HepG2 (cell line): ENCODE data around the gene ARFGEF2.

Experiments used
- CEBPB ChIP-seq: IDR thresholded peaks from 2 replicates; pipeline ENCODE4 v1.6.1; 2011; ENCODE audit warnings: low read depth, low read length, improper control_type of control experiment, borderline replicate concordance
- EP300 ChIP-seq, 3 experiments: sonication (generic) in 1 of 3; formaldehyde crosslinking in 1 of 3; IDR thresholded peaks; 2 replicates each; pipeline versions ENCODE4 v1.5.1 to v1.6.1; 2011 to 2020; ENCODE audit warnings: low read depth in 2 of 3, low read length in 2 of 3, borderline replicate concordance in 1 of 3, improper control_type of control experiment in 1 of 3, mild to moderate bottlenecking in 1 of 3, missing genetic modification reagents in 1 of 3, moderate library complexity in 1 of 3
- POLR2A ChIP-seq, 2 experiments: IDR thresholded peaks; 2 replicates each; pipeline ENCODE4 v1.6.1; 2011; ENCODE audit warnings: low read depth in 2 of 2, low read length in 2 of 2, mild to moderate bottlenecking in 1 of 2, moderate library complexity in 1 of 2; ENCODE audit not compliant: insufficient read depth in 1 of 2
- RNF2 ChIP-seq: fragments of 450-650 bp; conservative IDR thresholded peaks from 2 replicates; pipeline ENCODE4 v1.6.1; 2016; ENCODE audit warnings: low read depth
- ZMAT3 ChIP-seq: sonication (generic); formaldehyde crosslinking; conservative IDR thresholded peaks from 2 replicates; pipeline ENCODE4 v1.7.0; 2021; ENCODE audit warnings: missing genetic modification reagents
- ZNF616 ChIP-seq: sonication (generic); formaldehyde crosslinking; IDR thresholded peaks from 2 replicates; pipeline ENCODE4 v1.5.0; 2020; ENCODE audit warnings: low read depth, mild to moderate bottlenecking, missing genetic modification reagents

- TF ChIP-seq POLR2A (IDR thresholded peaks at IDR 0.05; ENCODE audit: insufficient read depth in 1 of 2, low read depth in 2 of 2, low read length in 2 of 2) (peak in 1 of 2 experiments; percentile 51; a peak in 1 of 4 replicates), CEBPB (no peak), EP300 (IDR thresholded peaks at IDR 0.05; ENCODE audit: low read depth in 2 of 2, low read length in 2 of 2) (no peak; a peak in 1 of 4 replicates), EP300 (CRISPR knock-in tag; IDR thresholded peaks at IDR 0.05; ENCODE audit: borderline replicate concordance) (no peak), RNF2 (no peak; the same call in none of the 2 replicates), ZNF616 (CRISPR knock-in tag) (no peak), ZMAT3 (CRISPR knock-in tag) (no peak; the same call in 1 of the 2 replicates)
These were observed 641 bp downstream of the ARFGEF2 start for GRCh38 chr20:48921883-48922820.
